ENCODE results near the gene L3MBTL4. TPM values are rescaled to one million over a fixed set of nuclear protein-coding genes. Genes with fewer than 3 reads are reported as not detected.

The L3MBTL4 gene
- total and polyA plus RNA-seq, 11 donors: 0.27 to 3.3 (median 1.2) TPM

DNA sequence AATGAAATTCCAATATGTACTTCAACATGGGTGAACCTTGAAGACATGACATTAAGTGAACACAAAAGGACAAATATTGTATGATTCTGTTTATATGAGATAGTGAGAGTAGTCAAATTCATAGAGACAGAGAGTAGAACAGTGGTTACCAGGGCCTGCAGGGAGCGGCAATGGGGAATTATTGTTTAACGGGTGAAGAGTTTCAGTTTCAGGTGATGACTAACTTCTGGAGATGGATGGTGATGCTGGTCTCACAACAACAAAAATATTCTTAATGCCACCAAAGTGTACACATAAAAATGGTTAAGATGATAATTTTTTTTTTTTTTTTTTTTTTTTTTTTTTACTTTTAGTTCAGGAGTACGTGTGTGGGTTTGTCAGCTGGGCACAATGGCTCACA lies 410.0 kb downstream of the L3MBTL4 start:
- no peak for ATAC-seq
- WGBS, 4 donors: 90 to 96% (median 93%) methylated on average over 3 of the region's 3 CpGs
- no peaks in the 10 kb centered on the region for H3K36me3 ChIP-seq

DNA sequence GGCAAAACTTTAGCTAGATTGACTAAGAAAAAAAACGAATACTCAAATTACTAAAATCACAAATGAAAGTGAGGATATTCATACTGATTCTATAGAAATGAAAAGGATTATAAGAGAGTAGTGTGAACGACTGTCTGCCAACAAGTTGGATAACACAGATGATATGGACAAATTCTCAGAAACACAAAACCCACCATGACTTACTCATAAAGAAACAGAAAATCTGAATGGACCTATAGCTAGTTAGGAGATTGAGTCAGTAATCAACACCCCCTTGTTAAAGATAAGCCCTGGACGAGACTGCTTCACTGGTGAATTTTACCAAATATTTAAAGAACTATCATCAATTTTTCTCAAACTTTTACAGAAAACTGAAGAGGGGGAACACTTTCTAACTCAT lies 410.6 kb downstream of the L3MBTL4 start:
- Histone ChIP-seq H3K27ac (no peak overlapping the region), H3K4me1 (no peaks in the 10 kb centered on the region), H3K36me3 (no peaks in the 10 kb centered on the region), H3K9me3 (peaks cover 0 to 17% (median 0%) of the 10 kb centered on the region in 12 donors), H3K4me3 (no peak overlapping the region), H3K27me3 (no peaks in the 10 kb centered on the region)
- ATAC-seq (no peak), DNase-seq (no peak)
- intact Hi-C loops (cut with DNase I): loop anchor here in 1 of 10 donors (10.0 kb wide), 1 partner anchor 59 kb away; no protein-coding TSS in a partner anchor
- TF ChIP-seq, protein P1, sequence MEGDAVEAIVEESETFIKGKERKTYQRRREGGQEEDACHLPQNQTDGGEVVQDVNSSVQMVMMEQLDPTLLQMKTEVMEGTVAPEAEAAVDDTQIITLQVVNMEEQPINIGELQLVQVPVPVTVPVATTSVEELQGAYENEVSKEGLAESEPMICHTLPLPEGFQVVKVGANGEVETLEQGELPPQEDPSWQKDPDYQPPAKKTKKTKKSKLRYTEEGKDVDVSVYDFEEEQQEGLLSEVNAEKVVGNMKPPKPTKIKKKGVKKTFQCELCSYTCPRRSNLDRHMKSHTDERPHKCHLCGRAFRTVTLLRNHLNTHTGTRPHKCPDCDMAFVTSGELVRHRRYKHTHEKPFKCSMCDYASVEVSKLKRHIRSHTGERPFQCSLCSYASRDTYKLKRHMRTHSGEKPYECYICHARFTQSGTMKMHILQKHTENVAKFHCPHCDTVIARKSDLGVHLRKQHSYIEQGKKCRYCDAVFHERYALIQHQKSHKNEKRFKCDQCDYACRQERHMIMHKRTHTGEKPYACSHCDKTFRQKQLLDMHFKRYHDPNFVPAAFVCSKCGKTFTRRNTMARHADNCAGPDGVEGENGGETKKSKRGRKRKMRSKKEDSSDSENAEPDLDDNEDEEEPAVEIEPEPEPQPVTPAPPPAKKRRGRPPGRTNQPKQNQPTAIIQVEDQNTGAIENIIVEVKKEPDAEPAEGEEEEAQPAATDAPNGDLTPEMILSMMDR (IDR thresholded peaks at IDR 0.05): no peak
- TF ChIP-seq POLR2A (IDR thresholded peaks at IDR 0.05): no peak
- whole genome bisulfite sequencing, 4 donors: 63 to 69% (median 66%) methylated on average over 3 of the region's 3 CpGs

More for the DNA sequence above, 410.0 kb downstream of the L3MBTL4 start:
- no peak overlapping the region for H3K27ac ChIP-seq
- no peaks in the 10 kb centered on the region for H3K4me1 ChIP-seq
- peaks cover 0 to 13% (median 0%) of the 10 kb centered on the region in 12 donors for H3K9me3 ChIP-seq
- no peak for DNase-seq
- intact Hi-C loops (cut with DNase I): loop anchor here in 1 of 10 donors (10.0 kb wide), 1 partner anchor 60 kb away; no protein-coding TSS in a partner anchor
- no peaks in the 10 kb centered on the region for H3K27me3 ChIP-seq
- H3K4me3 ChIP-seq: no peak overlapping the region
- no peak for TF ChIP-seq POLR2A (IDR thresholded peaks at IDR 0.05)
- TF ChIP-seq, protein P1 (IDR thresholded peaks at IDR 0.05): no peak

DNA sequence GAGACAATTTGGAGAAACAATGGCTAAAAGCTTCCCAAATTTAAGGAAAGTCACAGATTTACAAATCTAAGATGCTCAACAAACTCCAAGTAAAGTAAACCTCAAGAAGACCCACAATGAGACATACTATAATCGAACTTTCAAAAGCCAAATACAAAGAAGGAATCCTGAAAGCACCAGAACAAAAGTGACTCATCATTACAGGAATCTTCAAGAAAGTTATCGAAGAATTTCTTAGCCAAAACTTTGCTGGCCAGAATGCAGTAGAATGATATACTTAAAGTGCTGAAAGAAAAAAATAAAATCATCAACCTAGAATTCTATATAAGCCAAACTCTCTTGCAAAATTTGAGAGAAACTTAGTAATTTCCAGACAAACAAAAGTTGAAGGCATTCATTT lies 412.8 kb downstream of the L3MBTL4 start:
- H3K36me3 ChIP-seq: no peaks in the 10 kb centered on the region
- intact Hi-C loops (cut with DNase I): loop anchor here in 1 of 10 donors (10.0 kb wide), 1 partner anchor 57 kb away; no protein-coding TSS in a partner anchor
- DNase-seq (no peak), ATAC-seq (no peak)
- no peak overlapping the region for H3K4me3 ChIP-seq
- 81 to 86% (median 83%) methylated on average over 2 of the region's 2 CpGs for WGBS, 4 donors
- TF ChIP-seq, protein P1 (IDR thresholded peaks at IDR 0.05): no peak
- no peak for TF ChIP-seq POLR2A (IDR thresholded peaks at IDR 0.05)
- peaks cover 0 to 17% (median 0%) of the 10 kb centered on the region in 12 donors for H3K9me3 ChIP-seq
- no peaks in the 10 kb centered on the region for H3K27me3 ChIP-seq
- H3K4me1 ChIP-seq: no peaks in the 10 kb centered on the region
- no peak overlapping the region for H3K27ac ChIP-seq

DNA sequence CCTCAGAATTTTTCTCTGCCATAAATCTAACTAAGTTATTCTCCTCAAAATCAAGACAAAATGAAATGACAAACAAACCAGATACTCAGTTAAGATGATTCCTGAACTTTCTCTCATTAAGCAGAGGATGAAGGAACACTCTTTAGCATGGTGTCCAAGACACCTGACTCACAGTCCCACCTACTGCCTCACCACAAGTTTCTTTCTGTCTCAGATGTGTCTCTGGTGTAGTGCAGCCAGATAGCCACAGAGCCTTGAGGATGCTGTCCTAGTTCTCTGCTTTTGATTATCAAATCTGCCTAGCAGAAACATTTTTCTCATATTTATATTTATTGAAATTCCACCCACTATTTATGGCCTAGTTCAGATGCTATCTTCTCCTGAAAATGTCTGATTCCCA lies 415.8 kb downstream of the L3MBTL4 start:
- H3K27ac ChIP-seq: no peak overlapping the region
- DNase-seq: no peak
- peaks cover 0 to 17% (median 0%) of the 10 kb centered on the region in 12 donors for H3K9me3 ChIP-seq
- TF ChIP-seq, protein P1 (IDR thresholded peaks at IDR 0.05): no peak
- TF ChIP-seq POLR2A (IDR thresholded peaks at IDR 0.05): no peak
- no peaks in the 10 kb centered on the region for H3K4me1 ChIP-seq
- no peaks in the 10 kb centered on the region for H3K27me3 ChIP-seq
- ATAC-seq: no peak
- no peaks in the 10 kb centered on the region for H3K36me3 ChIP-seq
- intact Hi-C loops (cut with DNase I): no loop called here
- no peak overlapping the region for H3K4me3 ChIP-seq

All from heart left ventricle (tissue), 16 donors.